H54 (cell line): ENCODE measurements around the gene HP.
A peak's percentile ranks its signal among the peaks of the same experiment; 100 is the strongest.
"Not testable (repeated sequence)": the region's sequence is repeated elsewhere in the genome, so short reads cannot be mapped to it uniquely, and the experiment has no call there.

Experiments used
- DNase-seq: peaks from one replicate; pipeline ENCODE4 v3.0.0; 2011; ENCODE audit warnings: low spot score, mixed read lengths; ENCODE audit not compliant: insufficient read length
- FAIRE-seq: peaks from 3 replicates; lab custom pipeline; 2011; peaks lifted over from hg19 to GRCh38; lab: Jason Lieb, UNC
- POLR2A ChIP-seq: IDR thresholded peaks from 2 replicates; pipeline ENCODE4 v1.6.1; 2011; ENCODE audit warnings: low read depth, mild to moderate bottlenecking, low read length

The HP gene, protein sequence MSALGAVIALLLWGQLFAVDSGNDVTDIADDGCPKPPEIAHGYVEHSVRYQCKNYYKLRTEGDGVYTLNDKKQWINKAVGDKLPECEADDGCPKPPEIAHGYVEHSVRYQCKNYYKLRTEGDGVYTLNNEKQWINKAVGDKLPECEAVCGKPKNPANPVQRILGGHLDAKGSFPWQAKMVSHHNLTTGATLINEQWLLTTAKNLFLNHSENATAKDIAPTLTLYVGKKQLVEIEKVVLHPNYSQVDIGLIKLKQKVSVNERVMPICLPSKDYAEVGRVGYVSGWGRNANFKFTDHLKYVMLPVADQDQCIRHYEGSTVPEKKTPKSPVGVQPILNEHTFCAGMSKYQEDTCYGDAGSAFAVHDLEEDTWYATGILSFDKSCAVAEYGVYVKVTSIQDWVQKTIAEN

DNA sequence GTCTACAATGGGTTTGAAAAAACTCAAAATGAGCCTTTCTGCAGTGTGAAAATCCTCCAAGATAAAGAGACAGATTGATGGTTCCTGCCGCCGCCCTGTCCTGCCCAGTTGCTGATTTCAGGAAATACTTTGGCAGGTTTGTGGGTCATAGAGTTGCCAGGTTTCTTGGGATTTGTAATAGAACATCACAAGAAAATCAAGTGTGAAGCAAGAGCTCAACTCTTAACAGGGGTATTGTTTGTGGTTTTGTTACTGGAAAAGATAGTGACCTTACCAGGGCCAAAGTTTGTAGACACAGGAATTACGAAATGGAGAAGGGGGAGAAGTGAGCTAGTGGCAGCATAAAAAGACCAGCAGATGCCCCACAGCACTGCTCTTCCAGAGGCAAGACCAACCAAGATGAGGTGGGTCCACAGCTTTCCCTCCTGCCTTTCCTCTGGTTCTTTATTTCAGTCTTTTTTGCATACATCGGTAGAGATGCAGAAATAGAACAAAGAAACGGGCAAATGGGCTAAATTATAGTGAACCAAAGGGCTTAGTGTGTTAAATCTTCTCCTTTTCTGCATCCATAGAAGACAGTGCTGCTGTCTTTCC, at the start of gene HP:
Gene HP, plus strand, starts transcription at position 252 of the 594 bp plus-strand sequence. Its CDS starts 148 bp downstream, at position 400.
- DNase-seq, FAIRE-seq: not testable (repeated sequence)

DNA sequence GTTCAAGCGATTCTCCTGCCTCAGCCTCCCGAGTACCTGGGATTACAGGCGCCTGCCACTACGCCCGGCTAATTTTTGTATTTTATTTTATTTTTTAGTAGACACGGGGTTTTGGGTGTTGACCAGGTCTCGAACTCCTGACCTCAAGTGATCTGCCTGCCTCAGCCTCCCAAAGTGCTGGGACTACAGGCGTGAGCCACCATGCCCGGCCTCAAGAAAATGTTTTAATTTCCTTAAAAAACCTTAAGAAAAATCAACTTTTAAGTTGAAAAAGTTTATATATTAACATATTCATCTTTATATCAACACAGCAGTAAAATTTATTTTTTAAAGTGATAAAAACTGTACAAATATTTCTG, 46.3 kb upstream of the HP start:
- not testable (repeated sequence) for DNase-seq, FAIRE-seq

DNA sequence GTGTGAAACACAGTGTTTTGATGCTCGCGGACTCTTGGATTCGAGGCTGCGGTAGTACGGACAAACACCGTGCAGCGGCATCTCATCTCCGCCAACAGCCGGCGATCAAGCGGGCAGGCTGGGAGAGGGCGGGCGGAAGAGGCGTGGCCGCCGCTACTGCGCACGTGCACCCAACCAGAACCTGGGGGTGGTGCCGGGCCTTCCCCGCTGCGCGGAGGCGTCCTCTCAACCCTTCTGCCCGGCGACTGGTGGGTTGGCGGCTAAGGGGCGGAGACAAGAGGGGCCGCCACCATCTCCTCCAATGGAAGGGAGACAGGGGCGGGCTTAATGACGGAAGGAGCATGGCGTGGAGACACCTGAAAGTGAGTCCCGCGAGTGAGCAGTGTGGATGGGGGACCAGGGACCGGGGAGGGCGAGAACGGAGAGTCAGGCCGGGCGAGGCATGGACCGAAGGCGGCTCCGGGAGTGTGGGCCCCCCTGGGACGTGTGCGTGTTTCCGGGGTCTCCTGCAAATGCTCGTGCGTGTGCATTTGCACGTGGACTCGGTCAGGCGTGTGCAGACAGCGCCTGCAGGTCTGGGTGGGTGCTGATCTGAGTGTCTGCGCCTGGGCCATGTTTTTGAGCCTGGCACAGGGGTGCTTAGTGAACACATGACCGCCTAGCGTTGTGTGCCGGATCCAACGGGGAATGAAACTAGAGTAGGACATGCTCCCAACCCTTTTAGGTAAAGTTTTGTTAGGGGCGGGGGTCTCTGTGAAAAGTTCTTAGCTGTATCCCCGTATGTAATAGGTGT, 45.7 kb upstream of the HP start, which contains the start of gene DHODH:
Gene DHODH, plus strand, starts transcription at position 321 of the 793 bp plus-strand sequence. Its CDS starts 21 bp downstream, at position 342.
- DNase-seq: peak; percentile 99
- TF ChIP-seq POLR2A: peak; percentile 64
- FAIRE-seq: peak; percentile 88

DNA sequence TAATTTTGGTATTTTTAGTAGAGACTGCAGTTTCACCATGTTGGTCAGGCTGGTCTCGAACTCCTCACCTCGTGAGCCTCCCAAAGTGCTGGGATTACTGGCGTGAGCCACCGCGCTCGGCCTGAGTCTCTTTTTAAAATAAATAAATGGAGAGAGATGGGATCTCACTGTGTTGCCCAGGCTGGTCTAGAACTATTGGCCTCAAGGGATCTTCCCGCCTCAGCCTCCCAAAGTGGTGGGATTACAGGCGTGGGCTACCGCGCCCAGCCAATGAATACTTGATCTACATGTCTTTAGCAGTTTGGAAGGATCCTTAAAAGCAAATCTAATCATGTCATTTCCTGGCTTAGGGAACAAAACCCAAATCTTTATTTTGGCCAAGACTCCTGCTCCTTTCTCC, 44.5 kb upstream of the HP start:
- no peak for TF ChIP-seq POLR2A
- FAIRE-seq (no peak), DNase-seq (no peak)

DNA sequence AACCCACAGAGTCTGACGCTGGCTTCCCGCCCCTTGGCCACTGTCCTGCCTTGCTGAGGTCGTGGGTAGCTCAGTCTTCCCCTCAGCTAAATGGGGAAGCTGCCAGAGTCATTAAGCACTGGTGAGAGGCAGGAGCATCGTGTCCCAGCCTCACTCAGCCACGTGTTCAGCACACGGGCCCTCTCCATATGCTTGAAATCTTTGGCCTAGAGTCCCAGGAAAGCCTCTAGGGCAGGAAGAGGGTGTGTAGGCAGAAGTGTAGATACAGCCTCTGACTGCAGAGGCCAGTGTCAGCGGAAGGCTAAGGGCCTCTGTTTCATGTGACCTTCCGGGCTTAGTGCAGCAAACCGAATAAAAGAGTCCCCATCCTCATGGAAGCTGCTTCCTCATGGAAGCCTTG, 41.7 kb upstream of the HP start:
- no peak for FAIRE-seq
- no peak for TF ChIP-seq POLR2A

DNA sequence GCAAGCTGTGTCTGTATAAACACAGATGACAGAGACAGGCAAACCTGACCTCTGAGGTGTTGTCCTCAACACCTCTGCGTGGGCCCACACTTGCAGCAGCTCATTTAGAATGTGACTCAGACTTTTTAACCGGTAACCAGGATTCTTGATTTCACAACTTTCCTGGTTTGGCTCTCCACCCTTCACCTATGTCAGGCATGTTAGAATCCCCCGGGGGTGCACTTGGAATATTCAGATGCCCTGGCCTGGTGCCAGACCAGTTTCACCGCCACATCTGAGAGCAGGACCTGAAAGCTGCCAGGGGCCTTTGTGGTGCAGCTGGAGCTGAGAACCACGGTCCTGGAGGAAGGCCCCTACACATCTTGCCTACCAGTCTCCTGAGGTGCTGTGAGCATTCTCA, 40.9 kb upstream of the HP start:
- FAIRE-seq: no peak
- no peak for TF ChIP-seq POLR2A
- no peak for DNase-seq

More for the DNA sequence above, 41.7 kb upstream of the HP start:
- DNase-seq: no peak

DNA sequence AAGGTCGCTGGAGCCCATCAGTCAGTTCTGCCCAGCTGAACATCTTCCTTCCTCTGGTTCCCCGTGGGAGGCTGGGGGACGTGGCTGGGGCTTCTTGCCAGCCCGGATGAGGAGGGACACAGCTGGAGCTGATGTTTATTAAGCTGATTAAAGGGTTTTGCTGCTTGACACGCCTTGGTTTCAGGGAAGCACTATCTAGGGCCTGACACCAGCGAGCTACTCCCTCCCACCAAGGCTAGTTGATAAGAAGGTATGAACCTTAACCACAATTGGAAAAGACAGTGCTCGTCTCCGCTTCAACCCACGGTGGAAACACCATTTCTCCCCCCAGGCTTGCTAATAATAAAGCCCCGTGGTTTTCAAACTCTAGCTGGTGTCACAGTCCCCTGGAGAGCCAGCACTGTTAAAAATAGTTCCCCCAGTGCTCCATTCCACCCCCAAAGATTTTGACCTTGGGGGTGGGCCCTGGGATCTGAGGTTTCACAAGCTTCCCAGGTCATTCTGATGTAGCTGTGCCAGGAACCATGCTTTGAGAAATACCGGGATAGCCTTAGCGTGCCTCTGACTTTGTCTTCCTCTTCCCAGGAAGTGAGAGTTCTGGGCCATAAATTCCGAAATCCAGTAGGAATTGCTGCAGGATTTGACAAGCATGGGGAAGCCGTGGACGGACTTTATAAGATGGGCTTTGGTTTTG, 40.3 kb upstream of the HP start:
- no peak for TF ChIP-seq POLR2A
- no peak for FAIRE-seq
- DNase-seq: no peak

DNA sequence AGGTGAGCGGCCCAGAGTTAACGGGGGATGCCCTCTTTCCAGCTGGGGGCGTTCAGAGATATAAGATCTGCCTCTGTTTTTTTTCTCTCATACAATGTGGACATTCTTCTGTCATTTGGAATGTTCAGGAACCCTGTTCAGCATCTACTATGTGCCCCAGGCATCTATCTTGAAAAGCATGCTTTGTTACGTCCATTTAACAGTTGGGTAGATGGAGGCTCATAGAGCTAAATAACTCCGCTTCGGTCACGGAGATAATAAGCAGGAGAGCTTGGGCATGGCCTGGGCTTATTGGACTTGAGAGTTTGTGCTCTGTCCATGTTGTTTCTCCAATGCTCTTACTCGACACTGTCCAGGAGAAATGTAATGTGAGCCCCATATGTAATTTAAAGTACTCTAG, 39.6 kb upstream of the HP start:
- TF ChIP-seq POLR2A: no peak
- DNase-seq: no peak
- FAIRE-seq: no peak

DNA sequence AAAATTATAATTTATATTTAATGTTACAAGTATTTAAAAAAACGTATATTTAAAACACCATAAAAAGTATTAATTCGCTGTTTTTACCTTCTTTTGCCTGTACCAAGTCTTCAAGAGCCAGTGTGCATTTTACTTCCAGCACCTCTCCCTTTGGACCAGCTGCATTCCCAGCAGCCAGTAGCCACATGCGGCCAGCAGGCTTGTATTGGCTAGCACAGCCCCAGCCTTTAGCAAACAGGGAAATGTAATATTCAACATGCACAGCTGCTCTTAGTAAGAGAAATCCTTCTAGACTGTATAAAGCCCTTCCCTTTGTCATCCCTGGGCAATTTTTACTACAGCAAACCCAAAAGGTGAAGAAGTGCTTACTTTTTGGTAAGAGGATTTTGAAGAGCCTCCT, 39.2 kb upstream of the HP start:
- DNase-seq: no peak
- no peak for FAIRE-seq
- TF ChIP-seq POLR2A: no peak

DNA sequence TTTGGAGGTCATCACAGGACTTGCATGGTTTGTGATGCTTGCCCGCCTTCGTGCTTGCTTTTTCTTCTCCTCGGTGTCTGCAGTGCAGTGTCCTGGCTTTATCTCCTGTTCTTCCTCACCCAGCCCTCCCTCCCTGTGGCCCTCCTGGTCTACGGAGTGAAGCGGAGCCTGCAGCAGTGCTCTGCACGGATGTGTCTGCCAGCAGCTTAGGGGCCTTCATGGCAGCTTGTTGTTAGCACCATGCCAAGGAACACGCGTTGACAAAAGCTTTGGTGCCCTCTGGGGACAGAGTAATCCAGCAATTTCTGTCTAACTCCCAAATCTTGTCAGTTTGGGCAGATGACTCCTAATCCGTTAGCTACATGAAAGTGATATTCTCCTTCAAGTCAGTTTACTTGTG, 35.8 kb upstream of the HP start:
- FAIRE-seq (no peak), DNase-seq (no peak)
- no peak for TF ChIP-seq POLR2A

DNA sequence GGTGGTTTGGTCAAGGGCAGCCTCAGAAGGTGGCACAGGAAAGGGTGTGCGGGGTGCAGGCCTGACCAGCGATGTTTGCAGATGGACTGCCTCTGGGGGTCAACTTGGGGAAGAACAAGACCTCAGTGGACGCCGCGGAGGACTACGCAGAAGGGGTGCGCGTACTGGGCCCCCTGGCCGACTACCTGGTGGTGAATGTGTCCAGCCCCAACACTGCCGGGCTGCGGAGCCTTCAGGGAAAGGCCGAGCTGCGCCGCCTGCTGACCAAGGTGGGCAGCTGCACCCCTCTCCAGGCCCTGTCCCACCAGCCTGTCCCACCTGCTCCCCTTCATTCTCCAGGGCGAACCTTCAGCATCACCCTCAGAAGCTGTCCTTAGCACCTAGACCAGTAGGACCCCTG, 33.3 kb upstream of the HP start:
- TF ChIP-seq POLR2A: no peak
- DNase-seq: no peak
- no peak for FAIRE-seq

DNA sequence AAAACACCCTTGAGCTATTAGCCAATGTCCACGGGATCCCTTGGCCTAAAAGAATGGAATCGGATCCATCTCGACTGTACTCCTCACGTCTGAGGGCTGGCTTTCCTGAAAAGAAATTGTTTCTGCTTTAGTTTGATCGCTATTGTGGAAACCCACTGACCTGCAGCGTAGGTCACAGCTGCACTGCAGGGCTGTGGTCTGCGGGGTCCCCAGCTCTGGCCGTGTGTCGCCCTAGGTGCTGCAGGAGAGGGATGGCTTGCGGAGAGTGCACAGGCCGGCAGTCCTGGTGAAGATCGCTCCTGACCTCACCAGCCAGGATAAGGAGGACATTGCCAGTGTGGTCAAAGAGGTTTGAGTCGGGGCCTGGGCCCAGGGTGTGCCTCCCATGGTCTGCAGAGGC, 32.2 kb upstream of the HP start:
- DNase-seq: no peak
- FAIRE-seq: no peak
- no peak for TF ChIP-seq POLR2A

DNA sequence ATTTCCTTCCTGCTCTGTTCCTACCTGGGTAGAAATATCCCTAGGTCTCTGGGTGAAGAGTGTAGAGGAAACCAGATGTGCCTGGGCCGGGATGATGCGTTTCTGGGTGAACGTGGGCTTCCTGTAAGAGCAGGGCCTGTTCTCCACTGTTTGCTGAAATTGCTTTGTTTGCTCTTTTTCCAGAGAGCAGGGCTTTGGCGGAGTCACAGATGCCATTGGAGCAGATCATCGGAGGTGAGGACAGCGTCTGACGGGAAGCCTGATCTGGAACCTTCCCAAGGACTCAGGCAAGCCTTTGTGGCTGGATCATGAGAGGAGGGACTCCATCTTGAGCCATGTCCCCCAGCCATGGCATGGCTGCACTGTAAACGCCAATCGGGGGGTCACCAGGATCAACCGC, 30.3 kb upstream of the HP start:
- no peak for FAIRE-seq

More for the DNA sequence above, 30.3 kb upstream of the HP start:
- DNase-seq: no peak
- TF ChIP-seq POLR2A: no peak
